ENCODE data around the gene TFIP11. TPM values are rescaled to one million over a fixed set of nuclear protein-coding genes. Genes with fewer than 3 reads are reported as not detected.

Gene TFIP11
- total and polyA plus RNA-seq, 12 donors = 25.0 to 73.3 (median 37.2) TPM

DNA sequence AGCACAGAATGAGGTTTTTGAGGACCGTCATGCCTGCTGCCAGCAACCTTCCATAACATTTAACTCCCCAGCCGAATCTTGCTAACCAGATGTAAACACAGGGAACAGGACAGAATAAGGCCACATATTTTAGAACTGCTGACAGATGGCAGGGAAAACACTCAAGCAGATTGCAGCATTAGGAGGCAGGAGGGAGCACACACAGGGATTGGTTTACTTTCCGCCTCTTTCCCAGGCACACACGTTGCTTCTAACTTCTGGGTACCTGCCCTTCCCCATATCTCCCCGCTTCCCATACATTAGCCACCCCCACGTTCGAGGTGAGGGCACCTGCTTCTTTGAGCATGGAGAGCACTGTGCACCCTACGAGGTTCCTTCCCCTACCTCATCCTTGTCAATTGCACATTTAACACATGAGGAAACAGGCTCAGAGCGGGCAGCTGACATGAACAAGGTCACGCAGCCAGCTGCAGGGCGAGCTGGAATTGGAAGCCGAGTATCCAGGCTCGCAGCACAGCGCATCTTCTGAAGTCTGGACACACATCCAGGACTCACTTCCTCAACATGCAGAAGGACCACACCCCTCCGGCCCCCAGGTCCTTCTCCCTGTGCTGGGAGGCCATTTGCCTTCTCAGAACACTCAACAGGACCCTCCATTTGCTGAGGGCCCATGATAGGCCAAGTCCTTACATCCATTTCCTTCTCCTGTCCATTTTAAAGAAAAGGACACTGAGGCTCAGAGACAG lies 64.5 kb downstream of the TFIP11 start:
- Histone ChIP-seq H3K4me3 (no peak overlapping the region), H3K9me3 (replicated peaks in 1 of 3) (no peaks in the 10 kb centered on the region), H3K4me1 (replicated peaks in 1 of 2) (no peaks in the 10 kb centered on the region), H3K36me3 (replicated peaks in 1 of 2) (peaks cover 0 to 22% of the 10 kb centered on the region in 2 donors), H3K27me3 (no peaks in the 10 kb centered on the region), H3K27ac (no peak overlapping the region)
- no peak for TF ChIP-seq POLR2A (IDR thresholded peaks at IDR 0.05)
- no peak for TF ChIP-seq CTCF (IDR thresholded peaks at IDR 0.05)
- intact Hi-C loops (cut with DNase I) = no loop called here
- DNase-seq = no peak
- 76 to 82% (median 79%) methylated on average over 15 of the region's 15 CpGs for WGBS, 4 donors

DNA sequence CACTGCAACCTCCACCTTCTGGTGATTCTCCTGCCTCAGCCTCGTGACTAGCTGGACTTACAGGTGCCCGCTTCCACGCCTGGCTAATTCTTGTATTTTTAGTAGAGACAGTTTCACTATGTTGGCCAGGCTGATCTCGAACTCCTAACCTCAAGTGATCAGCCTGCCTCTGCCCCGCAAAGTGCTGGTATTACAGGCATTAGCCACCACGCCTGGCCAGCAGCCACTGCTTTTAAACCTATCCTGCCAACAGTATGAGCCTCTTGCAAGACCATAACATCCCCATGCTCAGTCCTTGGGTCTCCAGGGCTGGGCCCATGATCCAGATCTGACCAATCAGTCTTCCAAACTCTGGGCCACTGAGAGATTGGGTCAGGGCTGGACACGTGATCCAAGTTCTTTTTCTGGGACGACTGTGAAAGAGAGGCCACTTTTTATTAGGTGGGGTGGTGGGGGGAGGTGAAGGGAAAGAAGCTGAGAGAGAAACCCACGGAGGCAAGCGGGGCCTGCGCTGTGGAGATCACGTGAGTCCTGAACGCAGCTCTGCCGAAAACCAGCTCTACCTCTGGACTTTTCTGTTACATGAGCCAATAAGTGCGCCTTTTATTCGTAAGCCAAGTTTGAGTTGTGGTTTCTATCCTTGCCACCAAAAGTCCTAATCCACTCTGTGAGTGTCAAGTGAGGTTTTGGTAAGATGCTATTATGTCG lies 65.3 kb downstream of the TFIP11 start:
- peaks cover 0 to 14% of the 10 kb centered on the region in 2 donors for H3K36me3 ChIP-seq (replicated peaks in 1 of 2)
- intact Hi-C loops (cut with DNase I) = no loop called here
- DNase-seq = no peak
- no peak overlapping the region for H3K4me3 ChIP-seq
- no peak for TF ChIP-seq POLR2A (IDR thresholded peaks at IDR 0.05)
- TF ChIP-seq CTCF (IDR thresholded peaks at IDR 0.05) = no peak
- H3K9me3 ChIP-seq (replicated peaks in 1 of 3) = no peaks in the 10 kb centered on the region
- no peaks in the 10 kb centered on the region for H3K27me3 ChIP-seq
- 84 to 89% (median 86%) methylated on average over 17 of the region's 17 CpGs for WGBS, 4 donors
- H3K27ac ChIP-seq = no peak overlapping the region
- no peaks in the 10 kb centered on the region for H3K4me1 ChIP-seq (replicated peaks in 1 of 2)

DNA sequence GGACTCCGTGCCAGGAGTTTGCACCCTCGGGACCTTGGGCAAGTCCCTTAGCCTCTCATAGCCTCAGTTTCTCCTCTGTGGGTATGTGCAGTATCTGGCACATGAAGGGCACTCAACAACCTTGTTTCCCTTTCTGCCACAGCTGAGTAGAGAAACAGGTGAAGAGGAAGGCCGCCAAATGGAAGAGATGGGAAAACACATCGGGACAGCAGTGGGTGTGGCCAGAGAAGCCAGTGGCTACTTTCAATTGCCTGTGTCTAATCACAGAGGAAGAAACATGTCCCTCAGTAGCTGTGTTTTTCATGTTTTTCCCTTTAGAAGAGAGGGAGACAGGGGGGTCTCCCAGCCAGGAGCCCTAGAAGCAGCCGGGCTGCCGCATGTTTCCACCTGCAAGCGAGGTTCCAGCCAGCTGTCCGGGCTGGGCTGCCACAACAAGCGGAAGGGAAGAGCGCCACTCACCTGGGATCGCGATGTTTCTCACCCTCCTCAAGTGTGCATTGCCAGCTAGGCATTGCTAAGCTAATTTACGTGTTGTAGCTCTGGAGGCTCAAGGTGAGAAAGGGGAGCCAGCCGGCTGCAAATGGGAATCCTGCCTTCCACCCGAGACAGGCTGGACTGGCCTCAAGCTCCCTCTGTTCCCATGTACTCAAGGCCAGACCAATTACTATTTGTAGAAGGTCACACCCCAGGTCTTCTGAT lies 66.5 kb downstream of the TFIP11 start:
- no peaks in the 10 kb centered on the region for H3K27me3 ChIP-seq
- H3K36me3 ChIP-seq (replicated peaks in 1 of 2) = peaks cover 0 to 5% of the 10 kb centered on the region in 2 donors
- H3K4me1 ChIP-seq (replicated peaks in 1 of 2) = no peaks in the 10 kb centered on the region
- H3K27ac ChIP-seq = no peak overlapping the region
- no peak for TF ChIP-seq POLR2A (IDR thresholded peaks at IDR 0.05)
- TF ChIP-seq CTCF (IDR thresholded peaks at IDR 0.05) = no peak
- DNase-seq = no peak
- 55 to 67% (median 66%) methylated on average over 11 to 15 of the region's 15 CpGs for WGBS, 4 donors
- intact Hi-C loops (cut with DNase I) = no loop called here
- no peak overlapping the region for H3K4me3 ChIP-seq
- no peaks in the 10 kb centered on the region for H3K9me3 ChIP-seq (replicated peaks in 1 of 3)

GRCh38 chr22:26444777-26445176 lies 67.5 kb downstream of the TFIP11 start:
- 90 to 94% (median 93%) methylated on average over 8 of the region's 8 CpGs for WGBS, 4 donors

More at GRCh38 chr22:26444777-26445176, 67.5 kb downstream of the TFIP11 start:
- Histone ChIP-seq H3K9me3 (replicated peaks in 1 of 3) (no peaks in the 10 kb centered on the region), H3K4me3 (no peak overlapping the region), H3K27me3 (no peaks in the 10 kb centered on the region), H3K27ac (no peak overlapping the region), H3K4me1 (replicated peaks in 1 of 2) (no peaks in the 10 kb centered on the region), H3K36me3 (replicated peaks in 1 of 2) (no peaks in the 10 kb centered on the region)
- intact Hi-C loops (cut with DNase I) = no loop called here
- DNase-seq = no peak
- TF ChIP-seq POLR2A (IDR thresholded peaks at IDR 0.05) (no peak), CTCF (IDR thresholded peaks at IDR 0.05) (no peak)

Measured in adrenal gland (tissue), 12 donors.